SH-SY5Y (cell line): ENCODE results near the gene EPB41L4B.

Source experiments
- GATA2 ChIP-seq: IDR thresholded peaks from 2 replicates; pipeline ENCODE4 v1.6.1; 2011; ENCODE audit warnings: mild to moderate bottlenecking, low read depth, low read length
- GATA3 ChIP-seq: IDR thresholded peaks from 2 replicates; pipeline ENCODE4 v1.6.1; 2011; ENCODE audit warnings: low read depth, mild to moderate bottlenecking, low read length, moderate library complexity

- TF ChIP-seq GATA2 (no peak), GATA3 (no peak)
Observed at GRCh38 chr9:109267555-109267954, 53.3 kb downstream of the EPB41L4B start.
